Heart left ventricle (tissue), 16 donors: ENCODE results near the gene KMT2B. TPM values are rescaled to one million over a fixed set of nuclear protein-coding genes. Genes with fewer than 3 reads are reported as not detected.

Source experiments
- ATAC-seq, 4 donors: fragments of 200-7000 bp; cut with Tn5 transposase; one replicate each; pipeline ENCODE4 v1.9.1; 2020 to 2022; ENCODE audit warnings: moderate library complexity in 4 of 4, mild to moderate bottlenecking in 3 of 4, moderate number of reproducible peaks in 1 of 4
- DNase-seq, 5 donors: peaks; one replicate each; pipeline ENCODE4 v3.0.0-alpha.2; 2020
- H3K27ac ChIP-seq, 12 donors: fragments of 200-600 bp; sonication (generic) in 4 of 12; one replicate each; pipeline versions ENCODE4 v1.5.0 to v1.8.0; 2016 to 2022; ENCODE audit warnings: mild to moderate bottlenecking in 2 of 12
- H3K27me3 ChIP-seq, 9 donors: fragments of 200-600 bp; sonication (generic) in 2 of 9; one replicate each; pipeline versions ENCODE4 v1.5.1 to v1.8.0; 2016 to 2022; ENCODE audit warnings: mild to moderate bottlenecking in 3 of 9
- H3K36me3 ChIP-seq, 9 donors: fragments of 200-600 bp; sonication (generic) in 2 of 9; one replicate each; pipeline versions ENCODE4 v1.5.0 to v1.8.0; 2018 to 2022; ENCODE audit warnings: mild to moderate bottlenecking in 2 of 9
- H3K4me1 ChIP-seq, 12 donors: fragments of 200-600 bp; sonication (generic) in 4 of 12; one replicate each; pipeline versions ENCODE4 v1.5.0 to v1.8.0; 2016 to 2022; ENCODE audit warnings: mild to moderate bottlenecking in 3 of 12
- H3K4me3 ChIP-seq, 12 donors: fragments of 200-600 bp; sonication (generic) in 4 of 12; one replicate each; pipeline versions ENCODE4 v1.5.0 to v1.8.0; 2017 to 2022; ENCODE audit warnings: mild to moderate bottlenecking in 9 of 12, moderate library complexity in 4 of 12
- H3K9me3 ChIP-seq, 12 donors: fragments of 200-600 bp; sonication (generic) in 4 of 12; one replicate each; pipeline versions ENCODE4 v1.5.0 to v1.8.0; 2016 to 2022; ENCODE audit warnings: mild to moderate bottlenecking in 1 of 12
- CTCF ChIP-seq, 12 donors: fragments of 200-600 bp; sonication (generic) in 4 of 12; IDR thresholded peaks; one replicate each; pipeline versions ENCODE4 v1.5.0 to v1.8.0; 2018 to 2022; ENCODE audit warnings: antibody characterized with exemption in 12 of 12, mild to moderate bottlenecking in 5 of 12
- POLR2A ChIP-seq, 2 donors: fragments of 450-650 bp; IDR thresholded peaks; one replicate each; pipeline ENCODE4 v1.6.1; 2017; ENCODE audit warnings: antibody characterized with exemption in 2 of 2, mild to moderate bottlenecking in 2 of 2, moderate library complexity in 2 of 2
- WGBS, 4 donors: extraction: QIAGEN DNeasy Blood & Tissue Kit in 2 of 4; methylation state at CpG; one replicate each; pipeline versions ENCODE4 v1.1.5 to v1.1.7; 2013 to 2018; 5-methylcytosine and 5-hydroxymethylcytosine counted together
- intact Hi-C, 10 donors: fragments of 100-400 bp; cut with DNase I; formaldehyde crosslinking; loops; one replicate each; pipeline versions ENCODE4 v1.11.1 to v1.14.2; 2022
- polyA plus RNA-seq, 2 donors: library from polyadenylated mRNA; stranded (reverse); fragments of 200-250 nt; gene quantifications; one replicate each; pipeline ENCODE4 v1.2.3, GENCODE V29; 2013
- total RNA-seq, 9 donors: library from RNA; depleted of rRNA in 2 of 9; stranded (reverse); fragments of >200 nt in 2 of 9; fragmentation: NEBNext Ultra II Directional in 3 of 9; extraction: Animal tissue kit (Norgen Biotek cat#: 25700) in 3 of 9; gene quantifications; one replicate each; pipeline versions ENCODE4 v1.1.0 to v1.2.4, GENCODE V29; 2016 to 2023
- donor health status: ischemic (EF 13 %, LVEDD 7.1; RV severe dilation, severe dysfunction).
- donor health status: healthy with polysubstance abuse.
- donor health status: DM: no; HTN: yes; CAD: no.
- donor health status: DM: no; HTN: no; CAD: no.
- donor health status: ischemic (EF 25% LVEDD 6.9; RV normal size, moderate dysfunction).
- donor health status: ischemic (EF 25% LVEDD 5.7; RV mildly dilated, moderate dysfunction).
- donor health status: healthy.
- donor health status: DM: yes; HTN: yes; CAD: no.
- donor health status: ischemic (EF 35%, LVEDD 5.7; RV mildly dilated, moderate dysfunction).
- donor health status: nonischemic (EF 11% LVEDD 7.7; RV severe dilation, severe dysfunction).
- donor health status: DM: yes; HTN: yes; CAD: no.
- donor health status: PGD.
- donor health status: ischemic (EF 29% LVEDD 5.4; RV normal size, mild dysfunction).
- donor health status: nonischemic (EF 23%, LVEDD 6.1; RV moderate dilation, normal function).

Gene KMT2B
- total and polyA plus RNA-seq, 11 donors = 11.3 to 24.5 (median 15.7) TPM

DNA sequence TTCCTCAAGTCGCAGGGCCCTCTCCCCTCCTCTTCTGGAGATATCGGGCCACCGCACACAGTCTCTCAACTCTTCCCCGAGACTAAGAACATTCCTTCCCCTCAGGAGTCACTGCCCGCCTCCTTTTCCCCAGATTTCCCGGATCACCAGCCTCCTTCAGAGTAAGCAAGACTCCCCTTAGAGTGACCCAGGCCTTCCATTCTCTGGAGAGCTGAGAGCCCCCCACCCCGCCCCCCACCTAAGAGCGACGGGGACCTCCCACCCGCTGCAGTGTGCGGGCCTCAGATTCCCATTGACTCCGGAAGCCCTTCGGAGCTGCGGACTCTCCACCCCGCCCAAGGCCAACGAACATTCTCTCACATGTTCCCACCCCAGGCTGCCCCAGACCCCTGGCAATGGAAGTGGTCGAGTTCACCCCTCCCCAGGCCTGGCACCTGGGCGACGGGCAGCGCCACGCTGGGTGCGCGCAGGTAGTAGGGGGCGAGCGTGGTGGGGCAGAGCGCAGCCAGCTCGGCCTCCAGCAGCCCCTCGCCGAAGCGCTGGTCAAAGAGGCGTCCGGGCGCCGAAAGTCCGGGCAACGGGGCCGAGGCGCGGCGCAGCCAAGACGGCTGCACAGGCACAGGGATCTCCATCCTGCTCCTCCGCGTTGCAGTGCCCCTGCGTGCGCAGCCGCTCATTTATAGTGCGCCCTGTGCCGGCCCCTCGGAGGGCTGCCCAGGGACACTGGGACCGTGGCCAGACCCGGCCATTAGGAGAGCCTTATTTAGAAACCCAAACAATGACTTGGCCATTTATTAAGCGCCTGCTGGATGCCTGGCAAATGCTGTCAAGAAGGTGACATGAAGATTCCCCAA is 38.8 kb downstream of the KMT2B start, which contains the start of gene HSPB6:
Gene HSPB6 (minus strand): TSS at position 653 of the 854 bp plus-strand sequence. CDS start 21 bp downstream, at position 632.
- DNase-seq (peak; percentile 80 to 91 (median 86)), ATAC-seq (peak; percentile 36 to 47 (median 38))
- intact Hi-C loops = loop anchor here in 2 of 10 donors (1.0 to 10.0 kb wide), 3 partner anchors 16 to 388 kb away; partner anchors contain the start of gene CAPNS1 (in 1 of the 2)
- Histone ChIP-seq H3K4me1 (peaks cover 0 to 57% (median 39%) of the 10 kb centered on the region in 12 donors), H3K27me3 (no peaks in the 10 kb centered on the region), H3K36me3 (peaks cover 0 to 32% (median 23%) of the 10 kb centered on the region in 9 donors), H3K9me3 (no peaks in the 10 kb centered on the region), H3K4me3 (peak within 1 kb of the TSS; percentile 68 to 99 (median 86)), H3K27ac (peak within 1 kb of the TSS; percentile 88 to 100 (median 96))
- TF ChIP-seq POLR2A (IDR thresholded peaks at IDR 0.05) = peak in 1 of 2 donors; percentile 74
- TF ChIP-seq CTCF (IDR thresholded peaks at IDR 0.05) = no peak
- WGBS, 4 donors = 3 to 5% (median 5%) methylated on average over 22 to 52 of the region's 52 CpGs

DNA sequence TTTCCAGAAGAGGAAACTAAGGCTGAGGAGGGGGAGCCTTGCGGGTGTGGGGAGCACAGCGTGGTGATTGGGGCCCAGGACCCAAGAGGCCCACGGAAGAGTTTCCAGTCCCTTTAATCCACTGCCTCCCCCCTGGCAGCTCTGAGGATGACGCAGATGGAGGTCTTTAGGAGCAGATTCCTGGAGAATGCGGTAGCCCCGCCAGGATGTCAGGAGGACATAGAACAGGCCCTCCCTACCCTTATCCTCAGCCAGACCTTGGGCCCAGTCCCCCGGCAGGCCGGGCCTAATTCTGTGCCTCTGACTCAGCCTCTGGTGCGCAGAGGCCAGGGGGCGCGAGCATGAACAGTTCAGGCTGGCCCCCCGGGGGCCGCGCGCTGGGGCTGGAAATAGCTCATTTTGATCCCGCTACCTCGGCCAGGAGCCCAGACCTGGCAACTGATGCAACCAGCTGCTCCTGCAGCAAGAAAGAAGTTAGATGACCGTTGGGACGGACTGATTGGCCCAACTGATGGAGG is 39.5 kb downstream of the KMT2B start:
- Histone ChIP-seq H3K4me3 (peak overlapping the region; percentile 58 to 99 (median 80)), H3K9me3 (no peaks in the 10 kb centered on the region), H3K4me1 (peaks cover 0 to 51% (median 37%) of the 10 kb centered on the region in 12 donors), H3K27me3 (no peaks in the 10 kb centered on the region), H3K27ac (peak overlapping the region; percentile 88 to 100 (median 96)), H3K36me3 (peaks cover 0 to 34% (median 26%) of the 10 kb centered on the region in 9 donors)
- TF ChIP-seq CTCF (IDR thresholded peaks at IDR 0.05) = peak in 2 of 12 donors; percentile 34 to 36
- TF ChIP-seq POLR2A (IDR thresholded peaks at IDR 0.05) = no peak
- ATAC-seq = peak; percentile 67 to 77 (median 70)
- intact Hi-C loops = loop anchor here in 2 of 10 donors (1.0 to 10.0 kb wide), 3 partner anchors 17 to 388 kb away; partner anchors contain the start of gene CAPNS1 (in 1 of the 2)
- WGBS, 4 donors = 2 to 5% (median 3%) methylated on average over 13 to 19 of the region's 19 CpGs
- DNase-seq = peak; percentile 90 to 97 (median 92)

GRCh38 chr19:35757749-35758608 is 40.2 kb downstream of the KMT2B start, which contains the start of gene PROSER3:
TSS of gene PROSER3 (plus strand) at chr19:35758176. CDS start at chr19:35758216, 40 bp downstream.
- WGBS, 4 donors = 0 to 1% (median 0%) methylated on average over 22 to 53 of the region's 53 CpGs
- no peaks in the 10 kb centered on the region for H3K9me3 ChIP-seq
- H3K4me1 ChIP-seq = peaks cover 0 to 51% (median 37%) of the 10 kb centered on the region in 12 donors
- peak within 1 kb of the TSS; percentile 88 to 100 (median 96) for H3K27ac ChIP-seq
- peak within 1 kb of the TSS; percentile 68 to 99 (median 86) for H3K4me3 ChIP-seq
- ATAC-seq (peak; percentile 75 to 89 (median 82)), DNase-seq (peak; percentile 98 to 99 (median 99))
- H3K27me3 ChIP-seq = no peaks in the 10 kb centered on the region
- intact Hi-C loops = loop anchor here in 2 of 10 donors (1.0 to 10.0 kb wide), 4 partner anchors 17 to 387 kb away; partner anchors contain the start of genes ARHGAP33 (in 1 of the 2) and CAPNS1 (in 1 of the 2)
- peak in 1 of 2 donors; percentile 63 for TF ChIP-seq POLR2A (IDR thresholded peaks at IDR 0.05)
- no peak for TF ChIP-seq CTCF (IDR thresholded peaks at IDR 0.05)
- H3K36me3 ChIP-seq = peaks cover 0 to 35% (median 26%) of the 10 kb centered on the region in 9 donors
